H7 (cell line): ENCODE data around the gene RIN3. TPM values are rescaled to one million over a fixed set of nuclear protein-coding genes. Genes with fewer than 3 reads are reported as not detected.
"Not testable (repeated sequence)": the region's sequence is repeated elsewhere in the genome, so short reads cannot be mapped to it uniquely, and the experiment has no call there.

Source experiments
- DNase-seq: peaks from one replicate; pipeline ENCODE4 v3.0.0; 2012
- H3K27me3 ChIP-seq: 2 replicates; pipeline ENCODE4 v1.6.0; 2011; ENCODE audit warnings: mild to moderate bottlenecking, low read length; ENCODE audit not compliant: control insufficient read depth, insufficient read depth
- H3K36me3 ChIP-seq: replicated peaks from 2 replicates; pipeline ENCODE4 v1.5.1; 2011; ENCODE audit warnings: low read length; ENCODE audit not compliant: control insufficient read depth, insufficient read depth
- H3K4me3 ChIP-seq: 2 replicates; pipeline ENCODE4 v1.5.1; 2011; ENCODE audit warnings: low read depth, mild to moderate bottlenecking, control low read depth, low read length, moderate library complexity; ENCODE audit not compliant: insufficient read depth
- total RNA-seq: library from RNA; depleted of rRNA; stranded (reverse); fragments of >200 nt; shearing (Covaris generic); gene quantifications from 2 replicates; pipeline ENCODE4 v1.2.3, GENCODE V29; 2014

Gene RIN3
- total RNA-seq, 1 experiment from 2014 or later: 0.76 TPM

DNA sequence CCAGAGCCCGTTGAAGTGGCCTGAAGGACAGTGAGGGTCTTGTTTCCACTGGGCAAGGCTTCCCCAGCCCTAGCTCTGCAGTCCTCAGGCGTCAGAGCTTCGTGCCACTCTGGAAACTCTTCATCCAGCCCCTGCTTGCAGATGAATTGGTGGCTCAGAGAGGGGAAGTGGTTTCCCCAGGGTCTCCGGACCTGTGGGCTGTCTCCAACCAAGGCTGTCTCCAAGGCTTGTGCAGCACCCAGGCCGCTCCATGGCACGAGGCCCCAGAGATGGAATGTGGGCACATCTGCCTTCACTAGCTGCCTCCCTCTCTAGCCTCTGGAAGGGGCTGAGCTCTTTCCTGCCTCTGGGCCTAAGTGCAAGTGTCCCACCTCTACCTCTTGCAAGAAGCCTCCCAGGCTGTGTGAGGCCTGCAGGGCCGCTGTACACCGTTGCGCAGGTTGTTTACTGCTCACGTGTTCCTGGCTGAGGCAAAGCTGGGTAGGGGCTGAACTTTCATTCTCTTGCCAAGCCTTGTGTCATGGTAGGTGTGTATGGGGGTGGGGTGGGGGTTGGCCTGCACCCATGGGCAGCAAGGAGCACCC lies 11.1 kb downstream of the RIN3 start:
- no peak overlapping the region for H3K4me3 ChIP-seq
- DNase-seq: no peak
- H3K36me3 ChIP-seq: no peaks in the 10 kb centered on the region
- no peaks in the 10 kb centered on the region for H3K27me3 ChIP-seq

DNA sequence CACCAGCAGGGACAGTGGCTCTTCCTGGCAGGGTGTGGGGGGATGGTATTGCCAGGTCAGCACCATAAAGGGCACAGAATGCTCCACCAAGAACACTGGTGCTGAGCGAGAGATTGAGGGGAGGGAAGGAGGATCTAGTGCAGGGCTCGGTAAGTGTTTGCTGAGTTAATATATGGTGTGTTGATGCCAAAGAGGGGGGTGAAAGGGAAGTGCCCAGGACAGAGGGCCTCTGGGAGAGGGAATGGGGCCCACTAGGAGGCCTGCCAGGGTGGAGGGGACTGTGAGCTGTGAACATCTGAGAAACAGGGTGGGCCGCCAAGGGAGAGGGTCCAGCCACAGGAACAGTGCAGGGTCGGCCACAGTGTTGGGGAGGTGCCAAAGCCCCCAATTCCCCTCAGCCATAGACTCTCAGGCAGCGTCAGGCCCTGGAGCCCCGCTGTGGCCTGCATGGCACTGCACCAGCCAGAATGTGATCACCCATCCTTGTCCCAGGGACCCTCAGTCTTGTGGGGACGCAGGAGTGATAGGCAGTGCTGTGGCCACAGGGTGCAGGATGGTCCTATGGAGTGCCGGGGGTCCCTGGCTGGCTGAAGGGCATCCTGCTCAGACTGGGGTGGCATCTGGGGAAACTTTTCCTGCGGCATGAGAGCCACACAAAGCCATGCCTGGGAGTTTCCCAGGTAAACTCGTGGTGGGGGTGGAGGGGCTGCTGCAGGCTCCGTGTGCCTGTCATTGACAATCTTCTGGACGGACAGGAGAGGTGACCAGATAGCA lies 11.9 kb downstream of the RIN3 start:
- no peaks in the 10 kb centered on the region for H3K27me3 ChIP-seq
- no peak overlapping the region for H3K4me3 ChIP-seq
- DNase-seq: no peak
- H3K36me3 ChIP-seq: no peaks in the 10 kb centered on the region

DNA sequence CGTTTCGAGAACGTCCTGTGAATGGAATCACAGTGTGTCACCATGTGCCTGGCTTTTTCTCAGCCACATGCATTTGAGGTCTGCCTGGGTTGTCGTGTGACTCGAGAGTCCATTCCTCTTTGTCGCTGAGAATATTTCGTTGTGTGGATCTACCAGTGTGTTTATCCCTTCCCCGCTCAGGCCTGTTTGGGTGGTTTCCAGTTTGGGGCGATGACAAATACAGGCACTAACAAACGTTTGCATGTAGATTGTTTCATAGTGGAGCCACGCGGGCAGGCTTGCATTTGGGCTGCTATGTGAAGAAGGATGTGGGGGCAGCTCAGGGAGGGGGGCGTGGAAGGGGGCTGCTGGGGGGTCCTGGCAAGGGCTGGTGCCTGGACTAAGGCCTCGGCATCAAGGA lies 14.1 kb downstream of the RIN3 start:
- DNase-seq: peak; percentile 6
- Histone ChIP-seq H3K27me3 (no peaks in the 10 kb centered on the region), H3K4me3 (no peak overlapping the region), H3K36me3 (no peaks in the 10 kb centered on the region)

DNA sequence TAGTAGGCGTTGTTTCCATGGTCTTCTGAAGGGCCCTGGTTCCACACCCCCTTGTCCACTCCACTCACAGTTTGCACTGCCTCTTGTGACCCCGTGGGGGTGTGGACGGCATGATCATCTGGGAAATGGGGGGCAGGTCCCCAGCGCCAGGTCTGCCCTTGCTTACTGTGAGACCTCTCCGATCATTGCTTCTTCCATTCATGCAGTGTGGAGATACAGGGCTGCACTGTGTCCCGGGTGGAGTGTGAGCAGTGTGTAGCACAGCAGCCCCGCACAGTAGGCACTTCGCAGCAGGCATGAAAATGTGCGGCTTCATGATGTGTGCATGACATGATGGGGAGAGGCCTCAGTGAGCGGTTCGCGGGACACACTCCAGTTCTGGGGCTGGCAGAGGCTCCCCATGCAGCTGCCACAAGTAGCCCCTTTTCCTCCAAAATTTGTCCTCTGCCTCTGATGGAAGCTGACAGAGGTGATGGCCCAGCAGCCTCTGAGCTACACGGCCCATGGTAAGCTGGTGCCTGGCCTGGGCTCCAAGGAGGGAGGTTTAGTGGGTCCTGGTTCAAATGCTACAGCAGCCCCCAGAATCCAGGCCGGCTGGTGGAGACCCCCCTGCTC lies 15.0 kb downstream of the RIN3 start:
- Histone ChIP-seq H3K36me3 (no peaks in the 10 kb centered on the region), H3K4me3 (no peak overlapping the region), H3K27me3 (no peaks in the 10 kb centered on the region)
- DNase-seq: peak; percentile 12

DNA sequence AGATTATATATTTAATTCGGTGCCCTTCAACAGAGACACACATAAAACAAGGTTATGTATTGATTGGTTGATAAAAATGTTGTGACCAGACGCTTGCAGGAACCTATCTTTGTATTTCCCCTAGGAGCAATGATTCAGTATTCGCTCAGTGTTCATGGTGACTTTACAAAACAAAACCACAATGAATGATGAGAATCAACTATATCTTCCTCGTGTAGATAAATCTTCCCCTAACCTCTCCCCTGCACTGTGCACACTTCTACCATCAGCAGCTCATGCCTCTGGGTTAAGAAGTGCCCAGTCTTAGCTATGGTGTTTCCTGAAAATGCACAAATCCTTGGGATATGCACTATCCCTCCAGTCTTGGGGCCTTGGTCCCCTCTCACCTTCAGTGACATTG lies 16.3 kb downstream of the RIN3 start:
- H3K4me3 ChIP-seq: no peak overlapping the region
- no peak for DNase-seq
- no peaks in the 10 kb centered on the region for H3K36me3 ChIP-seq
- H3K27me3 ChIP-seq: no peaks in the 10 kb centered on the region

DNA sequence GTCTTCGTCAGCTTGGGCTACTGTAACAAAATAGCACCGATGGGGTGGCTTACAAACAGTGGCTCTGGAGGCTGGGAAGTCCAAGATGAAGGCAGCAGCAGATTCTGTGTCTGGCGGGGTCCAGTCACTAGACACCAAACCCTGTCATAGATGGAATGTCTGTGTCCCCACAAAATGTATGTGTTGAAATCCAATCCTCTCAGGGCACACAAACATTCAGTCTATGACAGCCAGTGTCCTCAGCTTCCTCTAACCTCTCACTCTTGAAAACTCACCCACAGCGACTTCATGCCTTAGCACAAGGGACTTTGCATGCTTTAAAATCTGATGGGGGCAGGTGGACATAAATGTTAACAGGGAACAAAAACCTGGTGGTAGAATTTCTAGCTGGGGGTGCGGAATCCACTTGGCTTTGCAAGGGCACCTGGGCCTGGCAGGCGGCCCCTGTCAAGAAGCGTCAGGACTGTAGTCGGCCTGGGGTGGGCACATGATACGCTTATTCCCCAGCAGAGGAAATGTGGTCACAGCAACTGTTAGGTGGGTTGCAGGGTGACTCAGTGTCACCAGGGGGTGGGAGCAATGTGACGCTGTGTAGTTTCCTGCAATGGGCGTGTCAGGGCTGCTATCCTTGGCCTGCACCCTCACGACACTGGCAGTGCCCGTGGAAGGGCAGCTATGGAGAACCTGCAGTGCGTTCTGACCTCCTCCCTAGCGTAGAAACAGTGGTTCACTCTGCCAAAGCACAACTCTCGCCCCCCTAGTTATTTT lies 17.7 kb downstream of the RIN3 start:
- Histone ChIP-seq H3K36me3 (no peaks in the 10 kb centered on the region), H3K4me3 (no peak overlapping the region), H3K27me3 (no peaks in the 10 kb centered on the region)
- DNase-seq: no peak

DNA sequence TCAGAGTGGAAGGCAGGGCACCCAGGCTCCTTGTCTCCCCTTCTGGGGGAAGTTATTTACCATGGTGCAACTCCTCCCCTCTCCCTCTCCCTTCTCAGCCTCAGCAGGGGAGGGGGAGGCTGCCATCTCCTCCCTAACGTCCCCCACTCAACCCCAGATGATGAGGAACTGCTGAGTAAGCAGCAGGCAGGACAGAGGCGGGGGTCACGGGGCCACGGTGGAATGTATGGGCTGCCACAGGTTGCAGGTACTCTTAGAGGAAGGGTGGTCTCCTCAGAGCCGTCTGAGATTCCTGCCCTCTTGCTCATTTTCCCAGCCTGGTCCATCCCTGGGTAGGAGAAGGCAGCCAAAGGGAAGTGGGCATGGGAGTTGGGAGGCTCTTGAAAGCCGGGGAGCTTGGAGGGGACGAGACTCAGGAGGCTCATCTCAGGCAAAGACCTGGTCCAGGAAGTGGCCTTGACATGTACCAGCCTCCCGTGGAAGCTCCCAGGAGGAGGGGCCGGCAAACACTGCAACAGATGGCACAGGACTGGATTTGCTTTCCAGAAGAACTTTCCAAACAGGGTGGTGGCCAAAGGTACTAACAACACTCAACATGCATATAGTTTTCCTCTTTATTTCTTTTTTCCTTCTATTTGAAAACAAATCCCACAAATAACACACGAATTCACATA lies 19.0 kb downstream of the RIN3 start:
- no peaks in the 10 kb centered on the region for H3K36me3 ChIP-seq
- H3K4me3 ChIP-seq: no peak overlapping the region
- no peak for DNase-seq
- no peaks in the 10 kb centered on the region for H3K27me3 ChIP-seq

DNA sequence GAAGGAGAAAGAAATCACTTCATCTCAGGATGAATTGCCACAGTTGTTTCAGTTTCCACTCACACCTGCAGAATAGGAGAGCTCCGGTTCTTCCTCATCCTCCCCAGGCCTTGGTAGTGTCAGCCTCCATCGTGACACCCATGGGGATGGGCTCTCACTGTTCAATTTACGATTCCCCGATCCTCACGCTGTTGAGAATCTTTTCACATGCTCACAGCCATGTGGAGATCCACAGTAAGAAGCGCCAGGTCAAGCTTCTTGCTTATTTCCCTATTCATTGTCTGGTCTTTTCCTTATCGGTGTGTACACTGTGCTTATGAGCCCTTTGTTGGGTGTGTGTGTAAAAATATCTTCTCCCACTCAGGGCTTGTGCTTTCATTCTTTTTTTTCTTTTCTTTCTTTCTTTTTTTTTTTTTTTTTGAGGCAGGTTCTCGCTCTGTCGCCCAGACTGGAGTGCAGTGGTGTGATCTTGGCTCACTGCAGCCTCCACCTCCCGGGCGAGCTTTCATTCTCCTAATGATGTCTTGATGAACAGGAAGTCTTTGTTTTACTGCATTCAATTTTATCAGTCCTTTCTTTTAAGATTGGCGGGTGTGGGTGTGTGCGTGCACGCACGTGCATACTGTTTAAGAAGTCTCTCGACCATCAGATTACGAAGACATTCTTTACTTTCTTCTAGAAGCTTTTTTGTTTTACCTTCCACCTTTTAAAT lies 21.5 kb downstream of the RIN3 start:
- Histone ChIP-seq H3K27me3 (no peaks in the 10 kb centered on the region), H3K36me3 (no peaks in the 10 kb centered on the region), H3K4me3 (no peak overlapping the region)
- no peak for DNase-seq

DNA sequence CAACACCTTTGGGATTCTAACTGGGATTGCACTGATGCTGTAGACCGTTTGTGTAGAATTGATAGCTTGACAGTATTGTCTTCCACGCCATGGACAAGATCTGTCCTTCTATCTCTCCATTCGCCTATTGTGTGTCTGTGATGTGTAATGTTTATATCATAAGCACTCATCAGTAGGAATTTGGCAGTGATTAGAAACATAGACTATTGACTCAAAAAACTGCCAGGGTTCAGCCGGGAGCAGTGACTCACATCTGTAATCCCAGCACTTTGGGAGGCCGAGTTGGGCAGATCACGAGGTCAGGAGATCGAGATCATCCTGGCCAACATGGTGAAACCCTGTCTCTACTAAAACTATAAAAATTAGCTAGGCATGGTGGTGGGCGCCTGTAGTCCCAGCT lies 22.6 kb downstream of the RIN3 start:
- H3K4me3 ChIP-seq, H3K27me3 ChIP-seq, DNase-seq, H3K36me3 ChIP-seq: not testable (repeated sequence)

DNA sequence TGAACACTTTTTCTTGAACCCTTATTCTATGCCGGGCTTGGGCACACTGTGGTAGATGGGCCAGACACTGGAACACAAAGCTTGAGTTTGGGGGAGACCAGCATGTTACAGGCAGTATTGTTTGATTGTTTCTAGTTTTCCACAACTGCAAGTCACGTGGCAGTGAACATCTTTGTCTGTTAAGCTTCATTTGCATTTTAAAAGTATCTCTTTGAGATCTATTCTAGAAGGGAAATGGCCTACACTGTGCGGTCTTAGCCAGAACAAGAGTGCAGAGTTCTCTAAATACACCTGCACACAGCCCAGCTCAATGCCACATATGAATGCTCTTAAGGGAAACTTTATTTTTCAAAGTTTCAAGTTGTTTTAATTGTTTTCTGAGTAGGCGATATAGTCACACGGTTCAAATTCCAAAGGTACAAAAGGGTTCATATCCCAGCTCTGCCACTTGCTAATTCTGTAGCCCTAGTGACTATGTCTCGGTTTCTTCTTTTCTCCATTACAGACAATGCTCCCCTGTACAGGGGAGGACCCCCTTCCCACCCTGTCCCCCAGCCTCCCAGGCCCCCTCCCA lies 24.9 kb downstream of the RIN3 start:
- Histone ChIP-seq H3K36me3 (no peaks in the 10 kb centered on the region), H3K4me3 (no peak overlapping the region), H3K27me3 (no peaks in the 10 kb centered on the region)
- no peak for DNase-seq

DNA sequence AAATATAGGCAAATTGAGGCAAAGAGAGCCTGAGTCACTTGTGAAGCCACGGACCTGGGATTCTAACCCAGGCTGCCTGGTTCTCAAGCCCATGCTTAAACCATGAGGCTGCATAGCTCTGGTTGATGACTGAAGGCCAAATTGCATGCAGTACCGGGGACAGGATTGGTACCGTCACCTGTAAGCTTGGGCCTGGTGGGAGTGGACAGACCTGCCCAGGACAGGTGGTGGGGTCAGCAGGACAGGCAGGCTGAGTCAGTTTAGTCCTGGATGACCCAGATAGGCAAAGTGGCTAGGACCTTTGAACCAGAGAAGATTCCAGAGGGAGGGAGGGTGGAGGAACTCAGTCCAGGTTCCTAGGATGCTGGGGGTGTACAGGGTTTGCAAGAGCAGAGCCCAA lies 25.8 kb downstream of the RIN3 start:
- Histone ChIP-seq H3K27me3 (no peaks in the 10 kb centered on the region), H3K36me3 (no peaks in the 10 kb centered on the region), H3K4me3 (no peak overlapping the region)
- DNase-seq: no peak

DNA sequence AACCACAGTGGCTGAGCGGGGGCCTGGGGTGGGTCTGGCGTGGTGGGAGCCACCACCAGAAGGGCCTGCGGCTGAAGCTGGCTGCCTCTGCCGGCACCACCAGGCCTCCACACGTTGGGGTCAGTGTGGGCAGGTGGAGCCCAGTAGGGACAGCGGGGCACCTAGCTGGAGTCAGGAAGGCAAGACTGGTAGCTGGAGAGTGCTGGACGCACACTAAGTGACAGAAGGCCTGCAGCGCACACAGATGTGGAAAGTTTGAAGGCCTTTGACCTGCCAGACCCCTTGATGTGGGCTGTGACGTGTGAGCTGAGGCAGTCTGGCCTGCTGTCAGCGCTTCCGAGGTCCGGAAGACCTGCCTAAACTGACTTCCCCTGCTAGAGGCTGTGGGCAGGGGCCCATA lies 26.3 kb downstream of the RIN3 start:
- H3K4me3 ChIP-seq: no peak overlapping the region
- no peaks in the 10 kb centered on the region for H3K27me3 ChIP-seq
- no peak for DNase-seq
- H3K36me3 ChIP-seq: no peaks in the 10 kb centered on the region

DNA sequence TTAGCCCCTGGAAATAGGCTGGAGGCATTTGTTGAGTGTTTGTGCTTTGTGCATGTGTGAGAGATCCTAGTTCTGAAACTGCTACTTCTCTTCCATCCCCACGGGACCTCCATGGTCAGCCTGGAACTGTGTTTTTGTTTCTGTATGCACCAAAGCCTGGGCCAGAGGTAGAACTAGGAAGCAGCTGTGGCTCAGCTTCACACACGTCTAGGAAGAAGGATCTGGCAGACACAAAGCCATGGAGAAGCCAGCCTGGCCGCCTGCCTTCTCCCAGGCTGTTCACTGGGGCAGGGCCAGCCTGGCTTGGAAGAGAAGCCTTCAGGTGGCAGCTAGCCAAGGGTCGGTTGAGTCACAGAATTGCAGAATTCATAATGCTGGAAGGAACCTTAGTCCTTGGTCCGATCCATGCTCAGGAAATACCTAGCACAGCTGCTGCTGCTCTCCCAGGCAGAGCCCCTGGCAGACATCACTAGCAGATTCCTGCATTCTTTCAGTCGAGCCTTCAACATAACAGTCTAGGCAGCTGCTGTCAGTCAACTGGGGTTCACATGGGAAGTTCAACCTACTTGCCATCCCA lies 27.0 kb downstream of the RIN3 start:
- Histone ChIP-seq H3K4me3 (no peak overlapping the region), H3K27me3 (no peaks in the 10 kb centered on the region), H3K36me3 (no peaks in the 10 kb centered on the region)
- DNase-seq: no peak
